ENCODE measurements around the gene LMX1A. TPM values are rescaled to one million over a fixed set of nuclear protein-coding genes. Genes with fewer than 3 reads are reported as not detected.

LMX1A gene
- total RNA-seq, 6 experiments from 2014 or later: 0.14 TPM; not detected in 5

- no peaks in the 10 kb centered on the region for H3K4me1 ChIP-seq
- no peaks in the 10 kb centered on the region for H3K27me3 ChIP-seq
- no peak for ATAC-seq
- no peak overlapping the region for H3K27ac ChIP-seq
- no peaks in the 10 kb centered on the region for H3K9me3 ChIP-seq
- intact Hi-C loops (cut with DNase I): no loop called here
- no peak for DNase-seq
- TF ChIP-seq CTCF (IDR thresholded peaks at IDR 0.05) (no peak), POLR2A (IDR thresholded peaks at IDR 0.05) (no peak)
- H3K36me3 ChIP-seq: no peaks in the 10 kb centered on the region
- 71% methylated on average over 6 of the region's 6 CpGs for WGBS (ENCODE audit: insufficient coverage, low coverage, low lambda C conversion rate, missing lambda C conversion rate)
- H3K4me3 ChIP-seq: no peak overlapping the region
Measured at GRCh38 chr1:165381745-165382505, 25.4 kb upstream of the LMX1A start.

- Histone ChIP-seq H3K27ac (no peak overlapping the region), H3K4me3 (peak overlapping the region in 1 of 3 donors; percentile 36), H3K4me1 (peaks cover 0 to 10% (median under 1%) of the 10 kb centered on the region in 4 donors), H3K9me3 (no peaks in the 10 kb centered on the region), H3K27me3 (no peaks in the 10 kb centered on the region), H3K36me3 (no peaks in the 10 kb centered on the region)
- DNase-seq (no peak), ATAC-seq (no peak)
- 22% methylated on average over 7 of the region's 12 CpGs for WGBS (ENCODE audit: insufficient coverage, low coverage, low lambda C conversion rate, missing lambda C conversion rate)
- no peak for TF ChIP-seq CTCF (IDR thresholded peaks at IDR 0.05)
- TF ChIP-seq POLR2A (IDR thresholded peaks at IDR 0.05): no peak
- intact Hi-C loops (cut with DNase I): loop anchor here in 1 of 2 donors (10.0 kb wide), 1 partner anchor 242 kb away; no protein-coding TSS in a partner anchor
Measured at GRCh38 chr1:165376811-165377311, 20.3 kb upstream of the LMX1A start.

GRCh38 chr1:165376041-165376810 is 19.7 kb upstream of the LMX1A start:
- Histone ChIP-seq H3K27ac (peak overlapping the region; percentile 3 to 55 (median 13)), H3K36me3 (no peaks in the 10 kb centered on the region), H3K4me3 (peak overlapping the region; percentile 9 to 36 (median 14)), H3K4me1 (peaks cover 0 to 10% (median under 1%) of the 10 kb centered on the region in 4 donors), H3K27me3 (no peaks in the 10 kb centered on the region), H3K9me3 (no peaks in the 10 kb centered on the region)
- no peak for TF ChIP-seq POLR2A (IDR thresholded peaks at IDR 0.05)
- TF ChIP-seq CTCF (IDR thresholded peaks at IDR 0.05): no peak
- 6% methylated on average over 33 of the region's 46 CpGs for WGBS (ENCODE audit: insufficient coverage, low coverage, low lambda C conversion rate, missing lambda C conversion rate)
- ATAC-seq: peak; percentile 84 to 95 (median 88)
- peak; percentile 58 to 75 (median 75) for DNase-seq
- intact Hi-C loops (cut with DNase I): loop anchor here in 1 of 2 donors (10.0 kb wide), 1 partner anchor 241 kb away; no protein-coding TSS in a partner anchor

GRCh38 chr1:165375623-165376022 is 19.1 kb upstream of the LMX1A start:
- TF ChIP-seq CTCF (IDR thresholded peaks at IDR 0.05) (no peak), POLR2A (IDR thresholded peaks at IDR 0.05) (no peak)
- no peaks in the 10 kb centered on the region for H3K9me3 ChIP-seq
- H3K27me3 ChIP-seq: no peaks in the 10 kb centered on the region
- ATAC-seq (no peak), DNase-seq (no peak)
- peak overlapping the region; percentile 9 to 36 (median 14) for H3K4me3 ChIP-seq
- 44% methylated on average over 7 of the region's 7 CpGs for WGBS (ENCODE audit: insufficient coverage, low coverage, low lambda C conversion rate, missing lambda C conversion rate)
- peaks cover 0 to 10% (median under 1%) of the 10 kb centered on the region in 4 donors for H3K4me1 ChIP-seq
- intact Hi-C loops (cut with DNase I): loop anchor here in 1 of 2 donors (10.0 kb wide), 1 partner anchor 241 kb away; no protein-coding TSS in a partner anchor
- peak overlapping the region in 2 of 3 donors; percentile 13 to 55 for H3K27ac ChIP-seq
- H3K36me3 ChIP-seq: no peaks in the 10 kb centered on the region

All from right lobe of liver (tissue), 6 donors.